SK-N-MC (cell line): ENCODE results near the gene ZNF423.

Experiments used
- EZH2 ChIP-seq: fragments of 200-600 bp; sonication (generic); IDR thresholded peaks from one replicate; pipeline ENCODE4 v1.6.1; 2017; ENCODE audit warnings: antibody characterized with exemption
- POLR2AphosphoS5 ChIP-seq: IDR thresholded peaks from 2 replicates; pipeline ENCODE4 v1.6.1; 2012; ENCODE audit warnings: mild to moderate bottlenecking, low read depth, low read length, borderline replicate concordance

DNA sequence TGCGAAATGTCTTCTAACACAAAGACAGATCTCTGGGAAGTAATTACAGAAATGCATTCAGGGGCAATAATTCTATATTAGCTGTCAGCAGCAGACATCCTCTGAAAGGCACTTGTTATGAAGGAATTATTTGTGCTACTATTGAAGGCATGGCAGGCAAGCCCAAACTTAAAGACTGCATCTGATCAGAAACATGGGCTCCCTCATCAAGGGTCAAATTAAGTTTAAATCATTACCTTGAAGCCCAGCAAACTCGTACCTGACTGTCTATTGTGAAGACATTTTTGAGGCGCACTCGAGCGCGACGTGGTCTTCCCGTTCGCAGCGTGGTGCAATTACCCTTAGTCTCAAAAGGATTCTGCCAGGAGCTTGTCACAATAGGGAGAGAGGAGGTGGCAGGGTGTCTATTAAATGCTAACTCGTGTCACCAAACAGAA lies 110.6 kb downstream of the ZNF423 start:
- TF ChIP-seq POLR2AphosphoS5 (no peak), EZH2 (no peak)
